Measurements from ENCODE around the gene ABCB8. TPM values are rescaled to one million over a fixed set of nuclear protein-coding genes. Genes with fewer than 3 reads are reported as not detected.

Gene ABCB8
- total RNA-seq, 2 donors from 2014 or later: 20.1 to 21.6 TPM

DNA sequence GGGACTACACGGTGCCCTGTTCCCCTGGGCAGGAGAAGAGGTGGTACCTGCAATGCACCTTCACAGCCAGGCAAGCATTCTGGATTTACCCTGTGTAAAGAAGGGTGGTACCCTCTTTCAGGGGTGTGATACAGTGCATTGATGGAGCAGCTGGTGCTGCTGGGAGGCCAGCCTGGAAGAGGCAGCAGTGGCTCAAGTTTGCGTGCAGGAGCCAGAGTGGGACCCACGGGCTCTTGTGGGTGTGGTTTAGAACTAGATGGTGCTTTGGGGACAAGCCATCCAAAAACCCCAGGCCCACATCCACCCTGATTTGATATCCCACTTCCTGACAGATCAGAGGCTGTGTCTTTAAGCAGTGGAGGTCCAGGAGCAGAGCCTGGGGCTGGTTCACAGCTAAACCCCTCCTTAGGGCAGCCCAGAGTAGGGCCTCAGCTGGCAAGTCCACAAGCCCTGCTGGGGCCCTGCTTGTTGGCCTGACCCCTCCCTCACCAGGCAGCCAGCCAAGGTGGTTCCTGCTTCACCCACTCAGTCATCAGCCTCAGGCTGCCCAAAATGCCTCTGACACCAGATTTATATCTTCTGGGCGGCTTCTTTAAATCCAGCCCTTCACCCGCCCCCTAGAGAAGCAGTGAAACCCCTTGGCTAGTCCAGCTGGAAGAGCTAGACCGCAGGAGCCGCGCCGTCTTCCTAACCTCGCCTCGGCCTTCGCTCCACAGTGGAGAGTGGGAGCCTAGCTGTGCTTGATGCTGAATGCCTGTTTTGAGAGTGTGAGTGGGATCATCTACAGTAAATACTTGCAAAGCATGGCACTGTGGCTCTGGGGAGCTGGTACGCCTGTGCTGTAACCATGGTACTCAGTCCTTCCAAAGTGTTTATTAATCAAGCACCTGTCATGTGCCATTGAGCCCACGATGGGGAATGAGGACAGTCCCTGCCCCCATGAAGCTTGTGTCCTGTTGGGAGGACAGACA is 18.6 kb downstream of the ABCB8 start:
- DNase-seq: peak; percentile 51
- intact Hi-C loops (cut with DNase I): no loop called here
- ATAC-seq: peak in 1 of 2 donors; percentile 4

DNA sequence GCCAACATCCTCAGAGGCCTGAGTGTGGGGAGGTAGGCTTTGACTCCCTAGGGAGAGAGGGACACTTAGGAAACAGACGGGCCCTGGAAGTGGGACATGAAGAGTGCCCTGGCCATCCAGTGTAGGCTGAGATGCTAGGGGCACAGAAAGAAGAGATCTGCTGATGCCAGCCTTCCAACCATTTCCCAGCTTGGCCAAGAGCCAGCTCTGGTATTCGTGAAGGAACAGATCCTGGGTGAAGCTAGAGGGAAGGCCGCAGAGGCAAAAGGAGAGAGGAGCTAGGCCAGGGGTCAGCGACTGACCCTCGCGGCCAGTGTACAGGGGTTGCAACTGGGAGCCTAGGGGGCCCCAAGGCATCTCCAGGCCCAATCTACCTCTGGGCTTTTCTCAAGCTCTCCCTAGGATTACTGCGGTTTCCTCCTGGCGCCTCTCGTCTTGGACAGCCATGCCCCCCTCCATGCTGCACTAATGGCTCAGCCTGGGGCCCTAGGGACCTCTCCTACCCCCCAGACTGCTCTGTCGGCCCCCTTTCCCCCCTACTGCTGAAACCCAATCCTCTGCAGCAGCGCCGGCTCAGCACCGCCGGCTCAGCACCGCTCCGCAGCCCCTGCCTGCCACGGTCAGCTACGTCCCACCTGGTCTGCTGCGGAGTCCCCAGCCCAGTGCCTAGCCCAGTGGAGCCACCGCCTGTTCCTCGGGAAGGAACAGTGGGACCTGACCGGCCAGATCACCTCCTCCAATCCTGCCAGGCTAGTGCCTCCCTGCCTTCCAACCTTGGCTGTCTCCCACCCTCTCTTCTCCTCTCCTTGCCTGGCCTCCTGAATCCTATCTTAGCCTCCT is 19.9 kb downstream of the ABCB8 start, which contains the start of gene ASIC3:
TSS of gene ASIC3 (plus strand) at position 556 of the 840 bp plus-strand sequence. CDS start 355 bp downstream, outside the sequence.
- intact Hi-C loops (cut with DNase I): no loop called here
- no peak for ATAC-seq
- no peak for DNase-seq

DNA sequence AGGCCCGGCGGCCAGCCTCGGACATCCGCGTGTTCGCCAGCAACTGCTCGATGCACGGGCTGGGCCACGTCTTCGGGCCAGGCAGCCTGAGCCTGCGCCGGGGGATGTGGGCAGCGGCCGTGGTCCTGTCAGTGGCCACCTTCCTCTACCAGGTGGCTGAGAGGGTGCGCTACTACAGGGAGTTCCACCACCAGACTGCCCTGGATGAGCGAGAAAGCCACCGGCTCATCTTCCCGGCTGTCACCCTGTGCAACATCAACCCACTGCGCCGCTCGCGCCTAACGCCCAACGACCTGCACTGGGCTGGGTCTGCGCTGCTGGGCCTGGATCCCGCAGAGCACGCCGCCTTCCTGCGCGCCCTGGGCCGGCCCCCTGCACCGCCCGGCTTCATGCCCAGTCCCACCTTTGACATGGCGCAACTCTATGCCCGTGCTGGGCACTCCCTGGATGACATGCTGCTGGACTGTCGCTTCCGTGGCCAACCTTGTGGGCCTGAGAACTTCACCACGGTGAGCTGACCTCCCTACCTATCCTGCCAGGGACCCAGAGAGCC is 20.7 kb downstream of the ABCB8 start:
- DNase-seq (no peak), ATAC-seq (no peak)
- intact Hi-C loops (cut with DNase I): no loop called here

DNA sequence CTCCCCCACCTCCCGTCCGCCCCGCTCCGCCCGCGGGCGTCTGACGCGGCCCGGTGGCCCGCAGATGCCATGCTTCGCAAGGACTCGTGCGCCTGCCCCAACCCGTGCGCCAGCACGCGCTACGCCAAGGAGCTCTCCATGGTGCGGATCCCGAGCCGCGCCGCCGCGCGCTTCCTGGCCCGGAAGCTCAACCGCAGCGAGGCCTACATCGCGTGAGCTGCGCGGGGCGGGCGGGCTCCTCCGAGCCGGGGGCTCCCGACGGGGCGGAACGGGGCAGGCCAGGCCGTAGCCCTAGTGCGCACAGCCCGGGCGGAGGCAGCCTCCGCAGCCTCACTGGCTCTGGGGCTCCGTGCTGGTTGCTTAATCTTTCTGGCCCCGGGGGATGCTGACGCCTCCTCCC is 22.9 kb downstream of the ABCB8 start:
- intact Hi-C loops (cut with DNase I): loop anchor here in 1 of 2 donors (10.0 kb wide), 1 partner anchor 174 kb away; the partner anchor contains the start of gene ABCF2
- ATAC-seq (peak; percentile 54 to 88), DNase-seq (peak; percentile 66)

DNA sequence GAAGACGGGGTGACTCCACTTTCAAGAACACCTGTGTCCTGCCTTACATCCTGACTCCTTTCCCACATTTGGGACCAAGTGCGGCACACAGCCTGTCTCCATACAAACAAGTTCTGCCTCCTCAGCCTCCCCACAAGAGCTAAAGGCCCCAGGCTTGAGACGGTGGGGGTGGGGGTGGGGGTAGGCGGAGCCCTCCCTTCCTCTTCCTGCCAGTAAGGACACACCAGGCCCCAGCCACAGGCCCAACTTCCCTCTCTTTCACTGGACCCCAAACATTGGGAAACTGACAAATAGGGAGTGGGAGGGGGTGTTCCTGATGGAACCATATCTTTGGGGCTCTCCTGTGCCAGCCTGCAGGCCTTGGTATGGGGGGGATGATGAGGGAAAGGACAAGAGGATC is 24.8 kb downstream of the ABCB8 start:
- no peak for DNase-seq
- ATAC-seq: no peak

DNA sequence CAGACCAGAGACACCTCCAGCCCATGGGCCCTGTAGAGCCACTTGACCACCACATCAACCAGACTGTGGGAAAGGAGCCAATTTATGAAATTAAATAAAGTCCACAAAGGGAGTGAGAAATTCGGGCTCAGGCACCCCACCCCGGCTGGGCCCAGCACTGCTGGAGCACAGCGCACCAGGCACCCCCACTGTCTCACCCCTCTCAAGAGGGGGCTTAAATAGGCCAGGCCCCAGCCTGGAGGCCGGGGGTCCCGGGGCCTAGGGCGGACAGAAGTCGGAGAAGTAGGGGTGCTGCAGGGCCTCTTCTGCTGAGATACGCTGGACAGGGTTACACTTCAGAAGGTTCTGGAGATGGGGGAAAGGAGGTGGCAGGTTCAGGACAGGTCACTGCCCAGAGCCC is 25.5 kb downstream of the ABCB8 start:
- intact Hi-C loops (cut with DNase I): loop anchor here in 1 of 2 donors (10.0 kb wide), 1 partner anchor 171 kb away; the partner anchor contains the start of gene ABCF2
- no peak for ATAC-seq
- DNase-seq: no peak

More for the DNA sequence above, 24.8 kb downstream of the ABCB8 start:
- intact Hi-C loops (cut with DNase I): loop anchor here in 1 of 2 donors (10.0 kb wide), 1 partner anchor 172 kb away; the partner anchor contains the start of gene ABCF2

DNA sequence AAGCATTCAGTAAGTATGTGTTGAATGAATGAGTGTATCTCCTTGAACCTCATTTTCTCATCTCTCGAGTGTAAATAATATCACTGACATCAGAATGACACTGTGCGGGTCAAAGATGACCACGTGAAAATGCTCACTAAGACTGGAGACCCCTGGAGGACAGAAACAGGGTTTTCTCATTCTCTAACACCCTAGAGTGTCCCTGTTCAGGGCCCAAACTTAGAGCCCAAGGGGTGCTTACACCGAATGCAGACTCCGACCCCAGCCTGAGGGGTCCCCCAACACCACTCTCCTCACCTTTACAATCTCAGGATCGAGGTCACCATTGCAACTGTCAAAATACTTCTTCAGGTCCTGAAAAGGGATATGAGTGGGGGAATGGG is 28.0 kb downstream of the ABCB8 start:
- intact Hi-C loops (cut with DNase I): loop anchor here in 1 of 2 donors (10.0 kb wide), 1 partner anchor 169 kb away; the partner anchor contains the start of gene ABCF2
- DNase-seq: no peak
- no peak for ATAC-seq

DNA sequence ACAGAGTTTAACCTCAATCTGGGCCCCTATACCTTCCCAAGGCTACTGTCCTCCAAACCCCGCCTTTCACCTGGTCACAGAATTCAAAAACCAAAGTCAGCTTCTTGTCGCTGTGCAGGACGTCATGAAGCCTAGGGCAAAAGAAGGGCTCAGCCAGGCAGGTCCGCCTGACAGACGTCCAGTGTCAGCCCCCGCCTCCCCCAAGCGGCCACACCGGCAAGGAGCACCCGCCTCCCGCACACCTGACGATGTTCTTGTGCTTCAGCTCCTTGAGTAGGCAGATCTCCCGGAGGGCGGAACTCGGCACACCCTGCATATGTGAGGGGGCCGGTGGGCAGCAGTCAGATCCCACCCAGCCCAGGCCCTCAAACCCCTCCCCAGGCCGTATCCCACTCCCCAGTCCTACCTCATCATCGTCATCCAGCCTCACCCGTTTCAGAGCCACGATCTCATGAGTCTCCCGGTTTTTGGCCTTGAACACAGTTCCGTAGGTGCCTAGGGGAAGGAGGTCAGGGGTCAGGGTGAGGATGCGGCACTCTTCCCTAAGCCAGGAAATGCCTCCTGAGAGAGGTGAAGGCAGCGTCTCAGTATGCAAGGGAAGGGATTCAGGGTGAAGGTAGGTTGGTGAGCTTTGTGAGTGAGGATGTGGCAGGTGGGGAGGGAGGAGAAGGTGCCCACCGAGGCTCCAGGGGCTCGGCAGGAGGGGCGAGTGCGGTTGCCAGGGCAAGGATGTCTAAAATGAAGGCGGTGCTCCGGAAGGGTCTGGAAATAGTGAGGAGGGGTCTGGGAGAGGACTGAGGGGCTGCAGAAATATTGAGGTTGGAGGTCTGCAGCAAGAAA is 28.6 kb downstream of the ABCB8 start:
- DNase-seq (no peak), ATAC-seq (no peak)
- intact Hi-C loops (cut with DNase I): loop anchor here in 1 of 2 donors (10.0 kb wide), 1 partner anchor 168 kb away; the partner anchor contains the start of gene ABCF2

DNA sequence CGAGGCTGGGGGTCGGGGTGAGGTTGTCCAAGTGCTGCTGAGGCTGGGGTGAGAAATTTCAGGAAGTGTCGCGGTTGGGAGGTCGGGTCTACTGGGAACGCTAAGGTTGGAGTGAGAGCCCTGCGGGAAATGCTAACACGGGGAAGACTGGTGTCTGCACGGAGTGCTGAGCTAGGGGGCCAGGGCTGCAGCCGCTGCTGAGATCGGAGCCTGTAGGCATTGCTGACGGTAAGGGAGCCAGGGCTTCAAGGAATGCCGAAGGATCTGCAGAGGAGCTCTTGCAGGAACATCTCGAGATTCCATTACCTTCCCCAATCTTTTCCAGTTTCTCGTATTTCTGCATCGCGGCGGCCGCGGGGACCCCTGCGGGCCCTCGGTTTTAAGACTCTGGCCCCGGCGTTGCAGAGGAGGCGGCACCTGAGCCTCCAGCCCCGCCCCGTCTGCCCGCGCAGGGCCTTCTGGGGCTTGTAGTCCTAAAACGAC is 29.3 kb downstream of the ABCB8 start, which contains the start of gene CDK5:
TSS of gene CDK5 (minus strand) at position 392 of the 483 bp plus-strand sequence. CDS start at position 343, 49 bp downstream.
- DNase-seq (no peak), ATAC-seq (peak in 1 of 2 donors; percentile 0)
- intact Hi-C loops (cut with DNase I): loop anchor here in 1 of 2 donors (10.0 kb wide), 1 partner anchor 167 kb away; the partner anchor contains the start of gene ABCF2

DNA sequence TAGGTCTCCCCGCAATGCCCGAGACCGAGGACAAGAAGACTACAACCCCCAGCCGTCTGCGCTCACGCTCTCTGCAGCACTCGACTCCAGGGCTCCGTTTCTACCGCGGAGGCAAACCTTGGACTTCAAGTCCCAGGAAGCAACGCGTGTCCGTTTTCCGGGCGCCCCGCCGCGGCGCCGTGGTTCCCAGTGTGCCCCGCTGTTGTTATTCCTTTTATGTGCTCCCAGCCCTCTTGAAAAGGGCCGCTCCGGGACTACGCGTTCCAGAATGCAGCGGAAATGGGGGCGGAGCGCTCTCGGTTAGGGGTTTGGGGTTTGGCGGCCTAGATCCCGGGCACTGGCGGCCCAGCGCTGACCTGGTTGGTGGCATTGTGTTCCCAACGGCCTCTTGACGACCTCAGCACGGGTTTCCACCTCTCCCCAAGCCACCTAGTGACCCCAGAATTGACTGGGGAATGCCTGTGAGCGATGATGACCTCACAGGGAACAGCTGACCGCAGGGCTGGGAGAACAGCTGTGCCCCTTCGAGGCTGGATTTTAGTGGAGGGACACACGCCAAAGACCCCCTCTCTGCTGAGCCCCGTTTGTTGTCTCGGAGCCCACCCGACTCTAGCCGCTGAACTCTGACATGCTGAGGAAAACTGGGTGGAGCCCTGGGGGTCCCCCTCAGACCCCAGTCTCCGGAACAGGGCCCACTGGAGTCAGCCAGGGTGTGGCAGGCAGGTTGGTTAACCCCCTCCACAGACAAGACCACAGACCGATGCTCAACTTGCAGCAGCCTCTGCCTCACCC is 29.9 kb downstream of the ABCB8 start:
- intact Hi-C loops (cut with DNase I): loop anchor here in 1 of 2 donors (2.0 to 10.0 kb wide), 2 partner anchors 29 to 167 kb away; partner anchors contain the start of genes ABCB8 and ABCF2
- ATAC-seq: peak; percentile 89 to 90
- DNase-seq: peak; percentile 99

DNA sequence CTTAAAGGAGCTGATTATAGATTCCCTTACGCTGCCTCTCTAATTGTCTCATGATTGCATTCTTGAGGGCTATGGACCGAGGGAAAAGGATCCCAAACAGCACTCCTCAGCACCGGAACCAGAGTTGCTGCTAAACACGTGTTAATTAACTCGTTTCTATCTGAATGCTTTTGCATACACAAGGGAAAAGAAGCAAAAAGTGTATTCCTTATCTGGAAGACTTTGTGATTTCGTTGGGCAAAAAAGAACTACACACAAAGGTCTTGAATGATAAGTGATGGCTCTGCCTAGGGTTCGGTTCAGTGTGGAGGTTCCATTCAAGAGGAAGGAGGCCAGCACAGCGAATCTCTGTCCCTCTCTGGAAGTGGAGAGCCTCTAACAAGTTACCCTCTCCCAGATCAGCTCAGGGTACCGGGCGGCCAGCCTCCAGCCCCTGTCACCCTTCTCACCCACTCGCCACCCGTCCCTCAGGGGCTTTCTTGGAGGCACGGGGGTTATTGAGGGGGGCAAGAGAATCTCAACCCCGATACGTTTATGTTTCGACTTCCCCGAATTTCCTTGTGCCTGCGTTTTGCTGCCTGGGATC is 30.6 kb downstream of the ABCB8 start:
- DNase-seq (no peak), ATAC-seq (no peak)
- intact Hi-C loops (cut with DNase I): loop anchor here in 1 of 2 donors (2.0 to 10.0 kb wide), 2 partner anchors 30 to 166 kb away; partner anchors contain the start of genes ABCB8 and ABCF2

DNA sequence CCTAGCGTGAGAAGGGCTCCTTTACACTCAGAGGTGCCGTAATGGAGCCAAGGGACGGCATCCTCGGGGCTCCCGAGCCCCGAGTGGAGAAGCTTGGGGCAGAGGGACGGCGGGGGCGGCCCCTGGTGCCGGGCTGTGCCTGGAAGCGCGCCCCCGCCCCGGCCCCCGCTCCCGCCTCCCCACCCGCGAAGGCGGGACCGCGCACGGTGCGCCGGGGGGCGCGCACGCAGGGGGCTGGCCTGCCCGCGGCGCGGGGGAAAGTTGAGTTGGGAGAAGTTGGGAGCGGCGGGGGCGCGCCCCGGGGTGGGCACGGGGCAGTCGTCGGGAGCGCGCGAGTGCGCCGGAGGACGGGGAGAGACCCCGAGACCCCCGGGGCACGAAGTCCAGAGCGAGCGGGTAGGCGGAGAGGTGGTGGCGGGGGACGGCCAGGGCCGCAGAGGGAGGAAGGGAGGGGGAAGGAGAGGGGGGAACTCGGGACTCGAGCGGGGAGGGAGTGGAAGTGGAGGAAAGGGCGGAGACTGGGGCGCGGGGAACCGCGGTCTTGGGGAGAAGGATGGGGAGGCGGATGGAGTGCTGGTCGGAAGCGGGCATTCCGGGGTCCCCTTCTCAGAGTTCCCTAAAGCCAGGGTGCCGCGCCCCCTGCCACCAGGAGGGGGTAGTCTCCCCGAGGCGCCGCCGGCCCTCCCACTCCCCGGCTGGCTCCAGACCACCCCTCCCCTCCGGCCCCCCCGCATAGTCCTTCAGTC is 31.3 kb downstream of the ABCB8 start, which contains the start of gene SLC4A2:
TSS of gene SLC4A2 (plus strand) at position 223 of the 746 bp plus-strand sequence. CDS start 2,399 bp downstream, outside the sequence.
- ATAC-seq (peak; percentile 65 to 74), DNase-seq (peak; percentile 84)
- intact Hi-C loops (cut with DNase I): loop anchor here in 1 of 2 donors (2.0 to 10.0 kb wide), 3 partner anchors 25 to 165 kb away; partner anchors contain the start of genes ABCB8 and ABCF2

DNA sequence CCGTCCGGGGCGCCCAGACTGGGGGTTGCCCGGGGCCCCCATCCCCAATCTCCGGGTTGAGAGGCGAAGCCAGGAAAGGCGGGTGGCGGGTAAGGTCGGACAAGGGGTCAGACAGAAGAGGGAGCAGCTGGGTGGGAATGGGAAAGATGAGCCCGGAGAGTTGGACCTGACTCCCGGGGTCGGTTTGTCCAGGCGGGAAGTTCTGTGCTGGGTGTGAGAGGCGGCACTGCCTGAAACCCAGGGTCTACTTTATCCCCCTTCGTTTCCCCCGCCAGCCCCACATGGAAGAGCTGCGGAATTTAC is 31.8 kb downstream of the ABCB8 start:
- intact Hi-C loops (cut with DNase I): loop anchor here in 1 of 2 donors (2.0 kb wide), 1 partner anchor 25 kb away; no protein-coding TSS in a partner anchor
- ATAC-seq (no peak), DNase-seq (no peak)

DNA sequence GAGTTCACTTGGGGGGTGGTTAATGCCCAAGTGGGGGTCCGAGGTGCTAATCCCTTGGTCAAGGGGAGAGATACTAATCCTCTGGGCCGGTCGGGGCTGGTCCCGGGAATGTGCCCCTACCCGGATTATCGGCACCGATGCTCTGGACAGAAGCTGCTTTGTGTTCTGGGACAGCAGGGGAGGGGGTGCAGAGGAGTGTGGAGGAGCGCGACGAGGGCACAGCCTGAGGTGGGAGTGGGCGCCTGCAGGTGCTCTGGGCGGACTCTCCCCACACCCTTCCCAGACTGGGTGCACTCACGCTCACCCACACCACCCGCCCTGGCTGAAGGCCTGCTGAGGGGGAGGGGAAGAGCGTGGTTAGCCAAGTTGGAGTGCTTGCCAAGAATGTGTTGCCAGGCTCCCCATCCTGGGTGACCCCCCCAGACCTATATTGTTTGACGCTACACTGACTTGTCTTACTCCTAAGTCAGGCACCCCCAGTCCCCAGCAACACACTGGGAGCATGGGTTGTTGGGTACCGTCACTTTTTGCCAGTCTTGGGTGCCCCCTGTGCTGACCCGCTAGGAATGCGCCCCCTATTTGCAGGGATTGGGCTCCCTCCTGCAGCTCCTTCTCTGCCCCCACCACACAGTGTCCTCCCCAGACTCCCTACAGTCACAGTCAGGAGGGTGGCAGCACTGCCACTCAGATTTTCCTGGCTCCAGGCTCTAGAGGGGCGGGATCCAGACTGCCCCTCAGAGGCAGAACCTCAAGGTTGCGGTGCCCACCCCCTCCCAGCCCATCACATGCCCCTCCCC is 32.4 kb downstream of the ABCB8 start:
- DNase-seq: no peak
- ATAC-seq: no peak
- intact Hi-C loops (cut with DNase I): loop anchor here in 1 of 2 donors (2.0 kb wide), 1 partner anchor 24 kb away; no protein-coding TSS in a partner anchor
